CD4-positive, alpha-beta T cell treated with Interleukin-12 subunit alpha and Interleukin-12 subunit beta, for 1 hour (primary cell): Measurements from ENCODE around the gene WDFY2.

Source experiments
- DNase-seq: peaks from one replicate; pipeline ENCODE4 v3.0.0-alpha.2; 2020

Gene WDFY2

DNA sequence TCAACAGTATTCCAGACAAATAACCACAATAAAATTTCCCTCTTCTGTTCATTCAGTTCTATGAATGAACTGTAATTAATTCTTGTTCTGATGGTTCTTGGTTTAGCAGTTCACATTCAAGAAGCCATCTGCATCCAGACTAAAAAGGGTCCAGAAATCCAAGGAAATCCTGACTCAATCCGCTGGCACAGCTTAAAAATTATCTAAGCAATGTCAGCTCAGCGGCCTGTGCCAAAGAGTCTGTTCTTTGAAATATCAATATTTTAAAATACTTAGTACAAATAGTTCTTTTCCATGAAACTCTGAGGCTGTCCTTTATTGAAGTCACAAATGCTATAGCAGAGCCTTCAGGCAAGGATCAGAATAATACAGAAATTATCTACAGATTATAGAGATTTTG, 162.5 kb downstream of the WDFY2 start:
- DNase-seq, result no peak

DNA sequence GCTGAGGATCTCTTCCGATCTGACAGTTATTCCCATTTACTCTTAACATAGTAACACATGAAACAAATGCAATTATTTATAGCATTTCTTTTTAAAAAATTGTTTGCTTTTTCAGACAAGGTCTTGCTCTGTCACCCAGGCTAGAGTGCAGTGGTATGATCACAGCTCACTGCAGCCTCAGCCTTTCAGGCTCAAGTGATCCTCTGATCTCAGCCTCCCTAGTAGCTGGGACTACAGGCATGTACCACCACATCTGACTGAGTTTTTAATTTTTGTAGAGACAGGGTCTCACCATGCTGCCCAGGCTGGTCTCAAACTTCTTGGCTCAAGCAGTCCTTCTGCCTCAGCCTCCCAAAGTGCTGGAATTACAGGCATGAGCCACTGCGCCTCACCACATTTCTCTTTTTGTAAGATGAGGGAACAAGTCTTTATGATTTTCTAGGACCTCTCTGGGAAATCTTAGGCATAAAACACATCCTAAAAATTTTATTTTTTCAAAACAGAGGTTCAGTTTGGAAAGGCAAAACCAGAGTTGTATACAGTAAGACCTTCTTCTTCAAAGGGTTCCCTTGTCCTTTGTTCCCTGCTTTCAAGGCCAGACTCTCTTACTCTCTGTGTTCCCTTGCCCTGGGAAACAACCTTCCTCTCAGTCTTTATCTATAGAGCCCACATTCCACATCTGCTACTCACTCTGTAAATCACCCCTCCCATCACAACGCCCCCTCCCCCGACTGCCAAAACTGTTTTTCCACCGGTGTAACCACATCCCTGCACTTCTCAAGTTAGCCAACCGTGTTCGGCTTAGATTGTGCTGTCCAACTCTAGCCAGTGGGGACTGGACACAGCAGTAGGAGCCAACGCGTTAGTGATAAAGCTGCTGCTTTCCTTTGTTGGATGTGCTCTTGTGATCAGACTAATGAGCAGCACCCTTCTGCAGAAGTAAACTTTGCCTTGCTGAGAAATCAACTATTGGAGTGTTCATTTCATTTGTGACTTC, 163.5 kb downstream of the WDFY2 start:
- DNase-seq, result no peak

GRCh38 chr13:51756651-51757050, 172.4 kb downstream of the WDFY2 start:
- no peak for DNase-seq

DNA sequence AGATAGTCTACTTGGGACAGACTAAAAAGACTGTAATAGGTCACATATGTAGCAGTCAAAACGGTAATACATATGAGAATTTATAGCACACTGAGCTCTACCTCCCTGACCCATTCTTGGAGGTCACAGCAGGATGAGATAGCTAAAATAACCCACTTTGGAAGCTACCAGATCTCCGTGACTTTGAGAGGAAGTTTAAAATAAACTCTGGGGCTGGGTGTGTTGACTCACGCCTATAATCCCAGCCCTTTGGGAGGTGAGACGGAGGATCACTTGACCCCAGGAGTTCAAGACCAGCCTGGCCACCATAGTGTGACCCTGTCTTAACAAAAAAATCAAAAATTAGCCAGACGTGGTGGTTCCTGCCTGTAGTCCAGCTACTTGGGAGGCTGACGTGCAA, 174.4 kb downstream of the WDFY2 start:
- DNase-seq, result no peak

GRCh38 chr13:51759240-51759639, 175.0 kb downstream of the WDFY2 start:
- no peak for DNase-seq

- no peak for DNase-seq
Measured at GRCh38 chr13:51760592-51760991, 176.3 kb downstream of the WDFY2 start.

DNA sequence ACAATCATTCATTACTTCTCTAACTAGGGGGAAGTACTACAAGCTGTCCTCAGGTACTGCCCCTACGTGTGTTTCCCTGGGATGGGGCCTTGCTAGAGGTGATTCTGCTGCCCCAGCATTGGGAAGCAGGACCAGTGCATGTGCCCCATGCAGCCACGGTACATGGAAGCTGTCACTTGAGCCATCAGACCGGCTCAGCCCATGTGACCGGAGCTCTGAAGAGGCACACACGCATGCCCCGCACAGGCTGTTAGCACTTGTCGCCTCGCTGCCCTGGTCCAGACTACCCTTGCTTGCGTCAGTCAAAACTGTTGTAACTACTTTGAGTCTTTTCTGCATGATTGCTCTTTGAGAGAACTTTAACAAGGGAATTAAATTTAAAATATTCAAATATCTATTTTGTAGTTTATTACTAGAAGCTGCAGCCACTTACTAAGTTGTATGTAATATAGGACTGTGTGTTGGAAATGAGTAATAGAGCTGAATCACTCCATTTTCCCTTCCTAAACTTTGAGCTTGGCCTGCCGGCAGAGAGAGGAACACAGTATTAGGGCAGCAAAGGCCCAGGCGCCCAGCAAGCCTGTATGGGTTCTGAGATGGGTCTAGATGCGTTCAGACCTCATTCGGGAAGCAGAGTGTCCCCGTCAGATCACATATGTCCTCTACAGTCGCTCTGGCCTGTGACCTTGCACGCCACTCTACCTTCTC, 177.5 kb downstream of the WDFY2 start:
- no peak for DNase-seq

GRCh38 chr13:51763486-51763885, 179.2 kb downstream of the WDFY2 start:
- DNase-seq, result no peak

DNA sequence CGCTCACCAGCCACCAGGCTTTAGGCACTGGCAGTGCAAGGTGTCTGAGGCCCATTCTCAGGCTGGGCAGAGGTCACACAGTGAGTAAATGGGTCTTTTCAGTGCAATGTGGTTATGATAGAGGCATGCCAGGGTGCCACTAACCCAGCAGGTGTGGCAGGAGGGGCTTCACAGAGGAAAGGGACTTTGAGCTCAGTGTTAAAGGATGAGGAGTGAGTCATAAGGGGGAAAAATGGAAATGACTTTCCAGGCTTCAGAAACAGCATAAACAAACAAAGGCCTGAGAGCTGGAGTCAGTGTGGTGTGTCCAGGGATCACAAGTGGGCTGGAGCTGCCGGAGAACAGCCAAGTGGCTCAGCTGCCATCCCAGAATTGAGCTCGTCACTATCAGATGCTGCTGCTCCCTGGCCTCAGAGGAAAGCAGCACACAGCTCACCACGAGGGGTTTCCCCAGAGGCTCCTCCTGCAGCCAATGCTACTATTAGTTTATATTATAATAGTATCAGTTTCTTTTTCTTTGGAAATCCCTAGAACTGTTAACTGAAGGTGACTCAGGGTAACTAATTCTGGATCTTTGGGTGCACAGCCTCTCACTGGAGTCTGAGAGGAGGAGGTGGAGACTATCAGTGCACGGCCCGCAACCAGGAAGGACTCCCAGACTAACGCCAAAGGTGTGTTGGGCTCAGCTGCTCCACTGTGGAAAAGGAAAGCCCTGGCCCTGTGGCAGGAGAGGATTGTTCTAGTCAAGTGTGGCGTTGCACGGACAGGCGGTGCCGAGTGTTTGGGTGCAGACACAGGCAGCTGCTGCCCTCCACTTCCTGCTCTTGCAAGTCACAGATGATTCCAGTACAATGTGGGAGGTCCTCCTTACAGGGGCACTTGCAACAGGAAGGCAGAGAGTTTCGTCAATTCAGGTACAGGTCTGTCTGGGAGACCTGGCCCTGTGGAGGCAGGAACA, 180.2 kb downstream of the WDFY2 start:
- DNase-seq, result peak; percentile 62

DNA sequence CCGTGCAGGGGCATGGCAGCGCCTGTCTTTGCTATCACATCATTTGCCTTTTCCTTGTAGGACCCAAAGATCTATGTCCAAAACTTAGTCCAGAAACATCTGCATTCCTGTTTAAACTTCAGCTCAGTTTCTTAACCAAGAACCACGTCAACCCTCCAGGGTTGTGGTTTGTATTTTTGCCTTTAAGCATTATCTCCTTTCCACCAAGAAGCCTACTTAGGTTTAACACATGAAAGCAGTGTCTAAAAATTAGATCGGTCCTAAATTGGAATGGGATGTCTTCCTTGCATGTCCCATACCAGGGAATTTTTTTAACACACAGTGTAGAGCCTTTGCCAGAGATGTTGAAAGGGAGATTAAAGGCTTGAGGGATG, 180.9 kb downstream of the WDFY2 start:
- no peak for DNase-seq

- no peak for DNase-seq
Measured at GRCh38 chr13:51767100-51767499, 182.8 kb downstream of the WDFY2 start.

DNA sequence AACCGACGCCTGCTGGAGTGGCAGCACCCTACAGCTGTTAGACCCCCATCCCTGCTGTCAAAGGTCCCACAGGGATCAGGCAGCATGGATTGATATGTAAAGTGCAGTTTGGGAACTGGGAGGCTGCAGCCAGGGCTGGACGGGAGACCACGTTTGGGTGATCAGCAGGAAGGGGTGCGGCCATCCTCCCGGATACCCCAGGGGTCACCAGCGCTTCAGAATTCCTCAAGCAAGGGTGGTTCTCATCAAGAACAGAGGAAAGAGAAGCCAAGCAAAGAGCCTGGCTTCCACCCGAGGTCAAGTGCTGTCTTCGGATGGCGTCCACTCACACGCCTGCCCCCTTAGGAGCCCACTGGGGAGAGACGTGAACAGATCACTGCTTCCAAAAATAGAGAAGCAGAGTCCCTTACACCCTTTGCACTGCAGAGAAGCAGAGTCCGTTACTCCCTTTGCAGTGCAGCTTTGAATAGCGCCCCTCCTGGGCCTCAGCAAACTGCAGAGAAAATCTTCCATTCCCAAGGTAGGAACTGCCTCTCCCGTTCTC, 184.2 kb downstream of the WDFY2 start:
- DNase-seq, result no peak

GRCh38 chr13:51768976-51769375, 184.7 kb downstream of the WDFY2 start:
- no peak for DNase-seq

- DNase-seq, result no peak
Measured at GRCh38 chr13:51769455-51770127, 185.3 kb downstream of the WDFY2 start.

- no peak for DNase-seq
Measured at GRCh38 chr13:51770160-51770559, 185.9 kb downstream of the WDFY2 start.

GRCh38 chr13:51770681-51771417, 186.6 kb downstream of the WDFY2 start:
- no peak for DNase-seq

DNA sequence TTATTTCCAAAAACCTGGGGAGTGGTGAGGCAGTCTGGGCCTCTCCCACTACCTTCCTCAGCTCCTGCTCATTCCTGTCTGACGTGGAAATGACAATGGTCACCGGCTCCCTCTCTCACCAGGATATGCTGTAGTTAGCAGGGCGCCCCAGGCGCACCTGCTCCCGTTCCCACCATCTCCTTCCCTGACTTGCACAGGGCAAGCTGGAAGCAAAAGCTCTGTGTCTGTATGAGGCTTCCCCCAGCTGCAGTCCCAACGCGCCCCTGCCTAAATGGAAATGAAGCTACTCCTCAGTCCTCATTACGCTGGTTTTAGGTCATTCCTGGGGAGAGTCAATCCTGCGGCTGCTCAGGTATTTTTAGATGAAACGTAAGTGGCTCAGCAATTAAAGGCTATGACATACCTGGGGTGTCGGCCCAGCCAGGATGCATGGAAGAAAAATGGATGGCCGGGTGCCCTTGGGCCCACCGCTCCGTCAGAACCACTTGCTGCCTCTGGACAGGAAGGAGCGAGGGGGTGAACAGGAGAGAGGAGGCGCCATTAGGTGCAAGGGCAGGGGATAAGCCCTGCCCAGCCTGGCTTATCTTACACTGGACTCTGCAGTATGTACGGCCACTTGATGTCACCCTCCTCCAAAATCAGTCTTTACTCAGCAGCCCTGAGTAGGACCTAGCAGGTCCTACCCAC, 187.3 kb downstream of the WDFY2 start:
- DNase-seq, result no peak

DNA sequence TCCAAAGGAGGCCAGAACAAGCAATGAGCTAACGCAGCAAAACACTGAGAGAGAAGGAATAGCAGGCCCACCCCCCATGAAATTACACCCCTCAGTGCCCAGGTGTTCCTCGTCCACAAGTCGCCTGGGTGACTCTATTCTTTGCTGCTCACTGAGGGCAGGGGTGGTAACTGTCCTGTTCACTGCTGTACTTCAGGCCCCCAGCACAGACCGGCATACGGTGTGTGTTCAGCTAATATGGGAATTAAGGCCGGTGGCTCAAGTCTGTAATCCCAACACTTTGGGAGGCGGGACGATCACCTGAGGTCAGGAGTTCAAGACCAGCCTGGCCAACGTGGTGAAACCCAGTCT, 187.8 kb downstream of the WDFY2 start:
- no peak for DNase-seq

DNA sequence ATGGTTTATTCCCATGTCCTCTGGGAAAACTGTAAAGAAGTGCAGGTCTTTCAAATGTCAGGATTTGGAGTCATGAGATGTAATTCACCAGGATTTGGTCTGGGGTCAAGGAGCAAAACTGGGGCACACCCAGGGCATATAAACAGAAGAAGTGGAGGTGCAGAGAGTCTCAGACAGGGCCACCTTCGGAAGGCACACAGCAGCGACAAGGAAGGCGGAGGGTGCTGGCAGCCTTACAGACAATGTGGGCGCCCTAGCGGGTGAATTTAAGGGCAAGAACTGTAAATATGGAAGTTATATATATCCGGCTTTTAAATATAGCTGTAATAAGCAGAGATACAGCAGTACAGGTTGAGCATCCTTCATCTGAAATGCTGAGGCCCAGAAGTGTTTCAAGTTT, 188.5 kb downstream of the WDFY2 start:
- DNase-seq, result no peak

GRCh38 chr13:51773515-51773914, 189.3 kb downstream of the WDFY2 start:
- DNase-seq, result no peak

DNA sequence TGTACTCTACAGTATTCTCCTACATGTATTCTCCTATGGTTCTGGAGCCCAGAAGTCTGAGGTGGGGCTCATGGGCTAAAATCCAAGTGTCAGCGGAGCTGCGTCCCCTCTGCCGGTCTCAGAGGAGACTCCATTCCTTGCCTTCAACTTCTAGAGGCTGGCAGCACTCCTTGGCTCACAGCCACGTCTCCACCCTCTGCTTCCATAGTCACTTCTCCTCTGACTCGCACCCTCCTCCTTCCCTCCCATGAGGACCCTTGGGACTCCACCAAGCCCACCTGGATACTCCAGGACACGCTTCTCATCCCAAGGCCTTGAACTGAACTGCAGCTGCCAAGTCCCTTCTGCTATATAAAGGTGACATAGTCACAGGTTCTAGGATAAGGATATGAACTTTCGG, 191.9 kb downstream of the WDFY2 start:
- DNase-seq, result no peak
